Measurements from ENCODE around the gene FLNB. TPM values are rescaled to one million over a fixed set of nuclear protein-coding genes. Genes with fewer than 3 reads are reported as not detected.
A peak's percentile ranks its signal among the peaks of the same experiment; 100 is the strongest.

Gene FLNB
- total RNA-seq, 1 donor from 2014 or later = 83.3 TPM

- no peak overlapping the region for H3K4me3 ChIP-seq
- H3K4me1 ChIP-seq = peaks cover 50% of the 10 kb centered on the region
- H3K36me3 ChIP-seq = no peaks in the 10 kb centered on the region
- no peak for TF ChIP-seq CTCF (IDR thresholded peaks at IDR 0.05)
- ATAC-seq = no peak
- intact Hi-C loops (cut with DNase I) = no loop called here
- DNase-seq = no peak
- peak overlapping the region; percentile 68 for H3K27ac ChIP-seq
- no peaks in the 10 kb centered on the region for H3K9me3 ChIP-seq
- no peaks in the 10 kb centered on the region for H3K27me3 ChIP-seq (ENCODE audit: low read depth)
Measured at GRCh38 chr3:58176185-58176530, 167.9 kb downstream of the FLNB start.

- Histone ChIP-seq H3K27me3 (ENCODE audit: low read depth) (no peaks in the 10 kb centered on the region), H3K9me3 (no peaks in the 10 kb centered on the region), H3K36me3 (no peaks in the 10 kb centered on the region), H3K4me3 (no peak overlapping the region), H3K4me1 (peaks cover 50% of the 10 kb centered on the region), H3K27ac (no peak overlapping the region)
- DNase-seq = no peak
- no peak for TF ChIP-seq CTCF (IDR thresholded peaks at IDR 0.05)
- ATAC-seq = no peak
- intact Hi-C loops (cut with DNase I) = no loop called here
Measured at GRCh38 chr3:58176827-58177489, 168.7 kb downstream of the FLNB start.

GRCh38 chr3:58177747-58178527 lies 169.7 kb downstream of the FLNB start:
- no peaks in the 10 kb centered on the region for H3K9me3 ChIP-seq
- intact Hi-C loops (cut with DNase I) = no loop called here
- ATAC-seq (peak; percentile 87 to 89), DNase-seq (peak; percentile 91)
- H3K4me1 ChIP-seq = peaks cover 50% of the 10 kb centered on the region
- peak; percentile 93 for TF ChIP-seq CTCF (IDR thresholded peaks at IDR 0.05)
- H3K4me3 ChIP-seq = peak overlapping the region; percentile 43
- H3K27me3 ChIP-seq (ENCODE audit: low read depth) = no peaks in the 10 kb centered on the region
- no peaks in the 10 kb centered on the region for H3K36me3 ChIP-seq
- H3K27ac ChIP-seq = no peak overlapping the region

- no peak overlapping the region for H3K4me3 ChIP-seq
- H3K9me3 ChIP-seq = no peaks in the 10 kb centered on the region
- DNase-seq (no peak), ATAC-seq (no peak)
- no peak for TF ChIP-seq CTCF (IDR thresholded peaks at IDR 0.05)
- intact Hi-C loops (cut with DNase I) = no loop called here
- H3K4me1 ChIP-seq = peaks cover 44% of the 10 kb centered on the region
- no peaks in the 10 kb centered on the region for H3K36me3 ChIP-seq
- no peaks in the 10 kb centered on the region for H3K27me3 ChIP-seq (ENCODE audit: low read depth)
- H3K27ac ChIP-seq = no peak overlapping the region
Measured at GRCh38 chr3:58178528-58179234, 170.5 kb downstream of the FLNB start.

- no peak for ATAC-seq
- no peak for TF ChIP-seq CTCF (IDR thresholded peaks at IDR 0.05)
- Histone ChIP-seq H3K36me3 (no peaks in the 10 kb centered on the region), H3K4me3 (no peak overlapping the region), H3K9me3 (no peaks in the 10 kb centered on the region), H3K27me3 (ENCODE audit: low read depth) (no peaks in the 10 kb centered on the region), H3K4me1 (peaks cover 36% of the 10 kb centered on the region), H3K27ac (no peak overlapping the region)
- intact Hi-C loops (cut with DNase I) = no loop called here
- DNase-seq = no peak
Measured at GRCh38 chr3:58179235-58180098, 171.2 kb downstream of the FLNB start.

Measured in lower lobe of right lung (tissue), 2 donors.